ENCODE measurements around the gene ELOVL6.

Gene ELOVL6

DNA sequence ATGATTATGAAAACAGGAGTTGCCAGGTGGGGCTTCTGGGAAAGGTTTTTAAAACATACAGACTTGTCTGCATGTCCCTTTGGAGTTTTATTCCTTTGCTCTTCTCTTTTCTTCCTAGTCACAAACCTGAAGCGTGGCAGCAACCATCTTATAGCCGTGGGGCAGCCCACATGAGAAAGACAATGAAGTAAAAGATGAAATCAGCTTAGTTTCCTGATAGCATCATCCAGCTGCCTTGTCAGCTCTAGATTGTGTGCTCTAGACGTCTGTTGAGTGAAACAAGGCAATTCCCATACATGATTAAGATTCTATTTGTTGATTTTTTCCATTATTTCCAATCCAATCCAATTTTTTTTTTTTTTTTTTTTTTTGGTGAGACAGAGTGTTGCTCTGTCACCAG is 68.9 kb downstream of the ELOVL6 start:
- no peak overlapping the region for H3K4me3 ChIP-seq (ENCODE audit: low read depth, low read length)

DNA sequence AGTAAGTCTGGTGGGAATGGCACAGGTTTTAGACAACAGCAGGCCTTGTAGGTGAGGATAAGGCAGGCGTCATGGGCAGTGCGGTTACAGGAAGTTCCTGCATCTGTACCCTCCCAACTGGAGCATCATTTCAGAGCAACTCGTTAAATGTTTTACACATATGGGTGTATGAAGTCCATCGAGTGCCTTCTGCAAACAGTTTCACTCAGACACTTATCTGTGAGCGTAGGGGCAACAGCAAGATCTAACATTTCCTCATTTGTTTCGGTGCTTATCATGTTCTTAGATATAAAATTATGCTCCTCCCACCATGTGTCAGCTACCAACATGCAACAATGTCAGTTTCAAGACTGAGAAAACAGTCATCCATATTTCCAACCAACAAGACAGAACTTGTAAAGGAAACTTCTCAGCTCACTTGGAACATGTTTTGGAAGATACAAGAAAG is 69.9 kb downstream of the ELOVL6 start:
- H3K4me3 ChIP-seq (ENCODE audit: low read depth, low read length): no peak overlapping the region

DNA sequence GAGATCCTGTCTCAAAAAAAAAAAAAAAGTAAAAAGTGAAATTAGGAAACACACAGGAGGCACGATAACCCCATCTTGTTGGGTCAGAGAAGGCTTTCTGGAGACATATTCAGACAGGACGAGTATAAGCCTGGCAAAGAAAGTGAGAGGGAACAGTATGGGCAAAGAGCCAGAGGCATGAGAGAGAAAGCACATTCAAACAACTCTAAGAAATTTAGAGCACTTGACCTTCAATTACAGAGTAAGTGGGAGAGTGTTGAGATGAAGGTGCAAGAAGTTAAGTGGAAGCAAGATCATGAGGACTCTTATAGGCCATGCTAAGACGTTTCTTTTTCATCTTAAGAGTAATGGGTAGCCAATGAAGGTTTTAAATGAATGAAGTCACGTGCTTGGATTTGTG is 70.4 kb downstream of the ELOVL6 start:
- H3K4me3 ChIP-seq (ENCODE audit: low read depth, low read length): no peak overlapping the region

DNA sequence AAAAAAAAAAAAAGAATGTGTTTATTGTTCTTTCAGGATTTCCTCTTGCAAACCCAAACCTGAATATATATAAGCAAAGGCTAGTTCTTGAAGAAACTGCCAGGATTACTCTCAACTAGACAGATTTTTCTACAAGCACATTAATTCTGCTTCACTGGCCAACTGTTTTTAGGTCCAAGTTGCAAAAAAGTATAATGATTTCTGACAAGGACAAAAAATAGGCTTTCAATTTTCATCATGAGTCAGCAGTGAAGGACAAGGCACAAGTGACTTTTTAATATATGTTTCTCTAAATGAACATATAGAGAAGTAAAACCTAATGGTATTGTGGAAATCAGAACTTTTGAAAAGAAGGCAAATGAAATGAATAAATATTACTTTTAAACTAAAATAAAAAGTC is 73.7 kb downstream of the ELOVL6 start:
- H3K4me3 ChIP-seq (ENCODE audit: low read depth, low read length): no peak overlapping the region

GRCh38 chr4:110122201-110122600 is 76.2 kb downstream of the ELOVL6 start:
- no peak overlapping the region for H3K4me3 ChIP-seq (ENCODE audit: low read depth, low read length)

DNA sequence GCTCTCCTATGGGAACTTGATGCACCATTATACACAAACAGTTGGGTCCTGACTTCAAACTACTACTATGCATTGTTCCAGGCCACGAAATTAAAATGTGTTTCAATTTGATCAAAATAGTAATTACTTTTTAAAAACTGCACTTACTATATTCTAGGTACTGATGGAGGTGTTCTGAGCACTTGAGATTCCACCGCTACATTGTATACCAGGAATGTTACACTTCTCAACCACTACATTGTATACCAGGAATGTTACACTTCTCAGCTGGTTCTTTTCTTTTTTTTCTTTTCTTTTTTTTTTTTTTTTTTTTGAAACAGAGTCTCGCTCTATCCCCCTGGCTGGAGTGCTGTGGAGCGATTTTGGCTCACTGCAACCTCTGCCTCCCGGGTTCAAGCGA is 77.9 kb downstream of the ELOVL6 start:
- no peak overlapping the region for H3K4me3 ChIP-seq (ENCODE audit: low read depth, low read length)

DNA sequence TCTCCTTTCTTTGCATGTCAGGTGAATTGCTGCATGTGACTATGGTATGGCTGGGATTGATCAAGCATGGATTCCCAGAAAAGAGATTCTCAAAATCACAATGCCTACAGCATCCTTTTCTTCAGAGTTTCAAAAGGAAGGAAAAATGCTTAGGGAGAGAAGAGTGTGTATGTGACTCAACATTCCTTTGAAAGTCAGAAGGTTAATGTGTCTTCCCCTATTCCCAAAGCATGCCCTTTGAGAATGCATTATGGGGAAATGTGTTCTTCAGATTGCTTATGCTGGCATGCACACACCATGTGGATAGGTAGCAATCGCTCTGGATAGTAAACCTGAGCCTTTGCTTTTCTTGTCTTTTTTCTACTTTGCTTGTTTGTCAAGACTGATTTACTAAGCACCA is 78.5 kb downstream of the ELOVL6 start:
- no peak overlapping the region for H3K4me3 ChIP-seq (ENCODE audit: low read depth, low read length)

- no peak overlapping the region for H3K4me3 ChIP-seq (ENCODE audit: low read depth, low read length)
Observed at GRCh38 chr4:110119337-110119736, 79.1 kb downstream of the ELOVL6 start.

DNA sequence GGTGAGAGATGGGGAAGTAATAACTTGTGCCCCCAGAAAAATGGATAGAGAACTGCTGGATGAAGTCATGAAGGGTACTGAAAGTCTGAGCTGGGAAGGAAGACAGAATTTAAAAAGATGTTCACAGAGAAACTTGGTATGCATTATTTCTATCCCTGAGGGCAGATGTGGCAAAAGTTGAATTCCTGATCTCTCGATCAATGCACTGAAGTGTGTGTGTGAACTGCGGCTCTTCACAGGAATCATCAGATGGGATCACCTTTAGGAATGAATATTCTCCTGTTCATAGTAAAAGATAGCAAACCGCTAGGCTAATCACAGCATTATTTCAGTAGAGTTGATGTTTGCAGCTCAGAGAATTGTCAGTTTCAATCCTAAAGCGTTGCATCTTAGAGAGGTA is 86.4 kb downstream of the ELOVL6 start:
- H3K4me3 ChIP-seq (ENCODE audit: low read depth, low read length): no peak overlapping the region

- H3K4me3 ChIP-seq (ENCODE audit: low read depth, low read length): no peak overlapping the region
Observed at GRCh38 chr4:110109455-110109854, 89.0 kb downstream of the ELOVL6 start.

- no peak overlapping the region for H3K4me3 ChIP-seq (ENCODE audit: low read depth, low read length)
Observed at GRCh38 chr4:110108960-110109359, 89.5 kb downstream of the ELOVL6 start.

DNA sequence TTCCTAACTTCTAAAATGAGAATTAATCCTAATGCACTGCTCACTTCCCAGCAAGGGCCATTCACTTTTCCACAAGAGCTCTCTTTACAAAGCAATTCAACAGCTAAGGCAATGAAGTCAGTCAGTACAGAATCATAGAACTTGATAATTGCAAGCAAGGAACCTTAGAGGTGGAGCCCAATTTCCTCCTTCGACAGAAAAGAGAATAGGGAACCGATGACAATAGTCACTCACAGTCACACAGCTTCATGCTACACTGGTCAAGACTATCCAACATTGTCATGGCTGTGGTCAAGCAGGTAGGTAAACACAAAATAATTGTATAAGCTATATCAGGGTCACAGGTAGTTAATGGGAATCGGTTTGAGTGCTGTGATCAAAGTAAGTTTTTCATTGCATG is 90.0 kb downstream of the ELOVL6 start:
- H3K4me3 ChIP-seq (ENCODE audit: low read depth, low read length): no peak overlapping the region

DNA sequence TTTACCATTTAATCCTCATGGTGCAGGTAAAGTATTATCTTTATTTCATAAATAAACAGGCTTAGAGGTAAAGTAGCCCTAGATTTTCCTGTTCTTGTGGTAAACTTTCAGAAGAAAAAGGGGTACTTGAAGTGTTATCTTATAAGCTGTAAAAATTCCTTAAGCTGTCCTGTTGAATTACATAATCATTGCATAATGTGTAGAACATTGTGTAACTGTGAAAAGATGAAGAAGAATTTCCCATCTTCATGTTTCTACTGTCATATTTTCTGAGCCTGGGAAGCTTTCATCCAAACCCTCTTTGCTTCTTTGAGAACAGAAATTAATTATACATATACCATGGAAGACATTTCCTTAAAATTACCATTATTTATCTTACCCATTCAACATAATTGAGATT is 90.5 kb downstream of the ELOVL6 start:
- no peak overlapping the region for H3K4me3 ChIP-seq (ENCODE audit: low read depth, low read length)

DNA sequence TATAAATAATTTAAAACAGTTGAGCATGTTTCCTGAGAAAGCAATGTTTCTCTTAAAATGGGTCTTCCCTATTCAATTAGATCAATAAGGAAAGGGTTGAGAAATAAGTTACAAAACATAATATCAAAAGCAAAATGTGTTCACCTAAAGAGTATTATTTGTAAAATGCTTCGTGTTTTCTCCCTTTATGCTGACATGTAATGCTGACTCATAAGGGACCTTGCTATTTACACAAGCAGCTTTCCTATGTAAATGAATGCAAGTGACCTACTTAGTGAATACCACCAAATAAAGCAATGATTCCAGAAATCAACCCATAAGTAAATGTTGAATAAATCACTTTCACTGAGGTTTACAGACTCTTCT is 91.5 kb downstream of the ELOVL6 start:
- H3K4me3 ChIP-seq (ENCODE audit: low read depth, low read length): no peak overlapping the region

DNA sequence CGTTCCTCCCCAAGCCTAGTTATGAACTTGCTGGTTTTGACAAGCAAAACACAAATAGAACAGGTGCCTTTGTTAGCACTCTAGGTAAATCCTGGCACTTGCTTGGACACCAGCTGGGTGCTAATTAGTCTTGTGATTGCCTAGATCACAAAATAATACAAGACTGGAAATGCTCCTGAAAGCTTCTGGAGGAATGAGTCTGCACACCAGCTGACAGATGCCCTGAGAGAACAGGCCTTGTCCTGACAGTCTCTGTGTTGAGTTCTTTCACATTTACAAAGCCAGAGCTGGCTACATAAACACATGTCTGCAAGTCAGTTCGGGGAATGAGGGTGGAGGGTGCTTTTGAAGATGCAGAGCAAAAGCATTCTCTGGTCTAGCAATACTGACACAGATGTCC is 93.8 kb downstream of the ELOVL6 start:
- H3K4me3 ChIP-seq (ENCODE audit: low read depth, low read length): no peak overlapping the region

DNA sequence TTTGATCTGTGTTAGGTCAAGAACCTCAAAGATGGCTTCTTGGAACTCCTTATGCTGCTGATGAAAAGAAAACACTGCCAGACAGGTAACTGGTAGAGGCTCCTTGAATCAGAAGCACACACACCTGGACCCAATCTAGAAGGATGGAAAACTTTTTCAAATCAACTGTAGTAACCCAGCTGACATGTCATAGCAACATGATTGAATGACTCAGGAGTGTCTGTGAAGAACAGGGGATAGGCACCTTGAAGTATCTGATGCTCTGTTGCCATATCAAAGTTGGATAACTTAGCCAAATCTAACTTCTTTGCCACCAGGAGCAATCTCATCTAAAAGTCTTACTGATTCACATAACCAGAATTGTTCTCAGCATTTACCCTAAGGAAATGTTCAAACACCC is 98.8 kb downstream of the ELOVL6 start:
- H3K4me3 ChIP-seq (ENCODE audit: low read depth, low read length): no peak overlapping the region

DNA sequence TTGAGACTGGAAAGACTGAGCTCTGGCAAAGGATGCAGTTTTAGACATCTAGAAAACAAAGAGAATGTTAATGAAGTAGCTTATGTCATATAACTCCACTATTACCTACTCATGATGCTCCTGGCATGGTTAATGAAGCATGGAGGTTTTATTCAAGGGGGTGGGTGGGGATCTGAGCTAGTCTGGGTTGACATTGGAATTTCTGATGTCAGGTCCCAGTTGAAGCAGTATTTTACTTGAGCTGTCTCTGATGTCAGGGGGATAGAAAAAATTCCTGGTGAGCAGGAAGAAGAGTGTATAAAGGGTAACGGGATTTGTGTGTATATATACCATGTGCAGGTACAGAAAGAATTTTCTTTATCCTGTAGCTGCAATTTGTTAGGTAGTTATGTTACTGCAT is 102.0 kb downstream of the ELOVL6 start:
- no peak overlapping the region for H3K4me3 ChIP-seq (ENCODE audit: low read depth, low read length)

- H3K4me3 ChIP-seq (ENCODE audit: low read depth, low read length): no peak overlapping the region
Observed at GRCh38 chr4:110092646-110093045, 105.8 kb downstream of the ELOVL6 start.

- H3K4me3 ChIP-seq (ENCODE audit: low read depth, low read length): no peak overlapping the region
Observed at GRCh38 chr4:110091434-110092140, 106.8 kb downstream of the ELOVL6 start.

DNA sequence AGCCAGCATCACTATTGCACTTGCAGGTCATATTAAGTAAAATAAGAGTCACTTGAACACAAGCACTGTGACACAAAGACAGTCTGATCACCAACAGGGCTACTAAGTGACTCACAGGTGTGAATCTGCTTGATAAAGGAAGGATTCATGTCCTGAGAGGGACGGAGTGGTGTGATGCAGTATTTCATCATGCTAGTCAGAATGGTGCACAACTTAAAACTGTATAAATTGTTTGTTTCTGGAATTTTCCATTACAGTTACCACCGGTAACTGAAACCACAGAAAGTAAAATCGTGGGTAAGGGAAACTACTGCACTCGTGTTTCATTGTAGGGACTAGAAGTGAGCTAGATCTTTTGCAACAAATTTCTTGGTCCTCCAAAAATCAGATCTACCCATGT is 109.7 kb downstream of the ELOVL6 start:
- H3K4me3 ChIP-seq (ENCODE audit: low read depth, low read length): no peak overlapping the region

DNA sequence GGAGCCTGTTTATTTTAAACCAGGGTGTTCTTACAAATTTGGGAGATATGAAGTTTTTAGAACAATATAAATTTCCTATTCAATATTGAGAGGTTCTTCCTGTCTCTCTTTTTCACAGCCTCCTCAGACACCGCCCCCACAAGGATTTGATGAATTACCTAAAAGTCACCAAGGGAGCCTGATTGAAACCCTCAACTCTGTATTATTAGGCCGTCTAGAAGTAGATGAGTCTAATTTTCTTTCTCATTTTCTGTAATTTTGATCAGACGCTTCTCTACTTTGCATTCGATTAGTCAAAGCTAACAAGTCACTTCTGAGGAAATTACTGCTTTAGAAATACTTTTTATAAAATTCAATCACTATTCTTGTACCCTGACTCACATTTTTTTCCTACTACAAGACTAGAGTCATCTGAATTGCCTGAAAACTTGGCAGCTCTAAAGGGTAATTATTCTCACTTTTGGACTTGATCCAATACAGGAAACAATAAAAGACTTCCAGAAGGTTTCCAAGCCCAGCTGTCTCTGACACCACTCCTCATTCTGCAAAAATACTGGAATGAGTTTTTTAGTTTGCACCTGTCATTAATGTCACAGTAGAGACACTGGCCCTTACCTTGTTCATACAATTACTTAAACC is 111.2 kb downstream of the ELOVL6 start:
- no peak overlapping the region for H3K4me3 ChIP-seq (ENCODE audit: low read depth, low read length)

DNA sequence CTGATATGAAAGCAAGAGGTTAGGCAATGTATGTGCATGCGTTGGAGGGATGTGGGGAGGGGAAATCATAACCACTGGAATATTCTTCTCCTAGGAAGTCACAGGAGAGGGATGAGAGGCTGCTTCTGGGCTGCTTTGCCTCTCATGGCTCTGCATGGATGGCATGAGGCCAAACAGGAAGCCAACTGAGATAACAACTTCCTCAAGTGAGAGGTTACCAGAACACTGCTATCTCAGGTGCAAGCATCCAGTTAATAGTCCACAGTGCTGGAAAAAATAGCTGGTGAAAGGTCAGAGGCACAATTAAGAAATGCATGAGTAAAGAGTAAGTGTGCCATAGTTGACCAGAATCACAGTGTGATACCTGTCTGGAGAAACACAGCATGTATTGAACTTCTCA is 113.3 kb downstream of the ELOVL6 start:
- no peak overlapping the region for H3K4me3 ChIP-seq (ENCODE audit: low read depth, low read length)

DNA sequence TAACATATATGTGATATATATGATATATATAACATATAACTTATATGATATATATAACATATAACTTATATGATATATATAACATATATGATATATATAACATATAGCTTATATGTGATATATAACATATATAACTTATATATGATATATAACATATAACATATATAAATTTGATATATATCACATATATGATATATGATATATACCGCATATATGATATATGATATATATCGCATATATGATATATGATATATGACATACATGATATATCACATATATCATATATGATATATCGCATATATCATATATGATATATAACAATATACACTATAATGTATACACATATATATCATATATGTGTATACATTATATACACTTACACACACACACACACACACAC is 114.3 kb downstream of the ELOVL6 start:
- H3K4me3 ChIP-seq (ENCODE audit: low read depth, low read length): no peak overlapping the region

Data from iPS-11a (cell line).